ENCODE data around the gene SPANXB1.
"Not testable (repeated sequence)": the region's sequence is repeated elsewhere in the genome, so short reads cannot be mapped to it uniquely, and the experiment has no call there.

Gene SPANXB1

GRCh38 chrX:140980271-140980670, 22.1 kb upstream of the SPANXB1 start:
- Histone ChIP-seq H2BK15ac (ENCODE audit: low read length) (no peak overlapping the region), H3K36me3 (replicated peaks in 1 of 2; ENCODE audit: control insufficient read depth in 2 of 2, insufficient read depth in 2 of 2, low read length in 2 of 2) (no peaks in the 10 kb centered on the region), H2AFZ (ENCODE audit: low read length) (no peak overlapping the region), H3K27me3 (ENCODE audit: control insufficient read depth in 3 of 3, insufficient read depth in 3 of 3, low read depth in 1 of 3, low read length in 3 of 3) (no peaks in the 10 kb centered on the region), H3K4me1 (ENCODE audit: control insufficient read depth in 2 of 2, insufficient read depth in 1 of 2, low read depth in 1 of 2, low read length in 2 of 2) (no peaks in the 10 kb centered on the region), H2AK5ac (ENCODE audit: low read depth, low read length) (no peak overlapping the region), H3K27ac (replicated peaks; ENCODE audit: low read length) (no peak overlapping the region), H3K79me1 (ENCODE audit: low read depth, low read length) (no peaks in the 10 kb centered on the region), H4K91ac (ENCODE audit: low read depth, low read length, poor library complexity) (no peak overlapping the region), H3K14ac (ENCODE audit: low read length) (no peak overlapping the region), H3K4me3 (ENCODE audit: low read length in 2 of 2) (no peak overlapping the region), H4K8ac (ENCODE audit: low read depth, low read length) (no peak overlapping the region), H2BK5ac (ENCODE audit: low read length) (no peak overlapping the region), H3K4me2 (ENCODE audit: insufficient read depth, low read length, poor library complexity, severe bottlenecking) (no peak overlapping the region), H2BK120ac (ENCODE audit: low read depth, low read length) (no peak overlapping the region), H2BK12ac (ENCODE audit: low read length) (no peak overlapping the region), H3K9me3 (replicated peaks in 1 of 2; ENCODE audit: control insufficient read depth in 2 of 2, insufficient read depth in 1 of 2, low read depth in 1 of 2, low read length in 2 of 2) (no peaks in the 10 kb centered on the region), H3K23ac (ENCODE audit: low read depth, low read length, poor library complexity) (no peak overlapping the region), H3K9ac (ENCODE audit: low read depth, low read length, poor library complexity) (no peak overlapping the region), H3K4ac (ENCODE audit: low read length) (no peak overlapping the region), H3K18ac (ENCODE audit: low read length) (no peak overlapping the region)
- no peak for DNase-seq (ENCODE audit: low spot score)
- no CpG with 5 or more reads among the region's 3 CpGs for WGBS, 2 donors (ENCODE audit: extremely low coverage in 2 of 2, insufficient read length in 2 of 2, insufficient replicate concordance in 1 of 2)

- no peak overlapping the region for H3K4me2 ChIP-seq (ENCODE audit: insufficient read depth, low read length, poor library complexity, severe bottlenecking)
- H3K23ac ChIP-seq (ENCODE audit: low read depth, low read length, poor library complexity), result no peak overlapping the region
- H3K79me1 ChIP-seq (ENCODE audit: low read depth, low read length), result no peaks in the 10 kb centered on the region
- H3K18ac ChIP-seq (ENCODE audit: low read length), result no peak overlapping the region
- no peak overlapping the region for H3K4me3 ChIP-seq (ENCODE audit: low read length in 2 of 2)
- H2AK5ac ChIP-seq (ENCODE audit: low read depth, low read length), result no peak overlapping the region
- H2BK15ac ChIP-seq (ENCODE audit: low read length), result no peak overlapping the region
- H3K36me3 ChIP-seq (replicated peaks in 1 of 2; ENCODE audit: control insufficient read depth in 2 of 2, insufficient read depth in 2 of 2, low read length in 2 of 2), result no peaks in the 10 kb centered on the region
- H3K9ac ChIP-seq (ENCODE audit: low read depth, low read length, poor library complexity), result no peak overlapping the region
- no peak overlapping the region for H2BK120ac ChIP-seq (ENCODE audit: low read depth, low read length)
- no peaks in the 10 kb centered on the region for H3K9me3 ChIP-seq (replicated peaks in 1 of 2; ENCODE audit: control insufficient read depth in 2 of 2, insufficient read depth in 1 of 2, low read depth in 1 of 2, low read length in 2 of 2)
- H4K8ac ChIP-seq (ENCODE audit: low read depth, low read length), result no peak overlapping the region
- no peak overlapping the region for H4K91ac ChIP-seq (ENCODE audit: low read depth, low read length, poor library complexity)
- DNase-seq (ENCODE audit: low spot score), result no peak
- no peak overlapping the region for H3K14ac ChIP-seq (ENCODE audit: low read length)
- H2BK5ac ChIP-seq (ENCODE audit: low read length), result no peak overlapping the region
- no peaks in the 10 kb centered on the region for H3K4me1 ChIP-seq (ENCODE audit: control insufficient read depth in 2 of 2, insufficient read depth in 1 of 2, low read depth in 1 of 2, low read length in 2 of 2)
- no peaks in the 10 kb centered on the region for H3K27me3 ChIP-seq (ENCODE audit: control insufficient read depth in 3 of 3, insufficient read depth in 3 of 3, low read depth in 1 of 3, low read length in 3 of 3)
- no peak overlapping the region for H2BK12ac ChIP-seq (ENCODE audit: low read length)
- no peak overlapping the region for H3K4ac ChIP-seq (ENCODE audit: low read length)
- no peak overlapping the region for H3K27ac ChIP-seq (replicated peaks; ENCODE audit: low read length)
- no peak overlapping the region for H2AFZ ChIP-seq (ENCODE audit: low read length)
- no CpG with 5 or more reads among the region's 1 CpG for WGBS, 2 donors (ENCODE audit: extremely low coverage in 2 of 2, insufficient read length in 2 of 2, insufficient replicate concordance in 1 of 2)
These were observed 18.7 kb upstream of the SPANXB1 start for GRCh38 chrX:140983730-140984129.

DNA sequence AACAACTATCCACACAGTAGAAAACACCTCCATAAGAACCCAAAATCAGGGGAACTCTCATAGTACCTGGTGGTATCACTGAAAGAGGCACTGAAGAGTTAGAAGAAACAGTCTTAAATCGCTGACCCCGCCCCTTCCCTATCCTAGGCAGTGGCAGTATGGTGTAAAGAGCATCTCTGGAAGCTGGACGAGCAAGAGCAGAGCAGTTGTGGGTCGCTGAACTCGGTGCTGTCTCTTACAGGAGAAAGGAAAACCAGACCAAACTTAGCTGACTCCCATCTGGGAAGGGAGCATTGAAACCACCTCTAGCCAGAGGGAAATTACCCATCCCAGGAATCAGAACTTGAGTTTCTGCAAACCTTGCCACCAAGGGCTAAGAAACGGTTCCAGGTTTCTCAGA, 2.8 kb downstream of the SPANXB1 start:
- DNase-seq (ENCODE audit: low spot score); H3K14ac ChIP-seq (ENCODE audit: low read length); H3K4ac ChIP-seq (ENCODE audit: low read length); H3K36me3 ChIP-seq (replicated peaks in 1 of 2; ENCODE audit: control insufficient read depth in 2 of 2, insufficient read depth in 2 of 2, low read length in 2 of 2); H3K4me2 ChIP-seq (ENCODE audit: insufficient read depth, low read length, poor library complexity, severe bottlenecking); H3K9ac ChIP-seq (ENCODE audit: low read depth, low read length, poor library complexity); H2BK120ac ChIP-seq (ENCODE audit: low read depth, low read length); H3K9me3 ChIP-seq (replicated peaks in 1 of 2; ENCODE audit: control insufficient read depth in 2 of 2, insufficient read depth in 1 of 2, low read depth in 1 of 2, low read length in 2 of 2); H2BK12ac ChIP-seq (ENCODE audit: low read length); H3K4me1 ChIP-seq (ENCODE audit: control insufficient read depth in 2 of 2, insufficient read depth in 1 of 2, low read depth in 1 of 2, low read length in 2 of 2); H4K8ac ChIP-seq (ENCODE audit: low read depth, low read length); H2BK15ac ChIP-seq (ENCODE audit: low read length); H3K27me3 ChIP-seq (ENCODE audit: control insufficient read depth in 3 of 3, insufficient read depth in 3 of 3, low read depth in 1 of 3, low read length in 3 of 3); H4K91ac ChIP-seq (ENCODE audit: low read depth, low read length, poor library complexity); H3K4me3 ChIP-seq (ENCODE audit: low read length in 2 of 2); H3K23ac ChIP-seq (ENCODE audit: low read depth, low read length, poor library complexity); H3K27ac ChIP-seq (replicated peaks; ENCODE audit: low read length); H2BK5ac ChIP-seq (ENCODE audit: low read length); H3K18ac ChIP-seq (ENCODE audit: low read length); H2AK5ac ChIP-seq (ENCODE audit: low read depth, low read length); H3K79me1 ChIP-seq (ENCODE audit: low read depth, low read length); H2AFZ ChIP-seq (ENCODE audit: low read length): not testable (repeated sequence)
- no CpG with 5 or more reads among the region's 6 CpGs for WGBS, 2 donors (ENCODE audit: extremely low coverage in 2 of 2, insufficient read length in 2 of 2, insufficient replicate concordance in 1 of 2)

DNA sequence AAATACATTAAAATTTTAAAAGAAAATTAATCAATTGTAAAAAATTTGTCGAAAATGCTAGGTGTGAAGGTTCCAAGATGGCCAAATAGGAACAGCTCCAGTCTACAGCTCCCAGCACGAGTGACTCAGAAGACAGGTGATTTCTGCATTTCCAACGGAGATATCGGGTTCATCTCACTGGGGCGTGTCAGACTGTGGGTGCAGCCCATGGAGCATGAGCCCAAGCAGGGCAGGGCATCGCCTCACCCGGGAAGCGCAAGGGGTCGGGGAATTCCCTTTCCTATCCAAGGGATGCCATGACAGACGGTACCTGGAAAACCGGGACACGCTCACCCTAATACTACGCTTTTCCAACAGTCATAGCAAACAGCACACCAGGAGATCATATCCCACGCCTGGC, 41.9 kb downstream of the SPANXB1 start:
- WGBS, 2 donors (ENCODE audit: extremely low coverage in 2 of 2, insufficient read length in 2 of 2, insufficient replicate concordance in 1 of 2), result no CpG with 5 or more reads among the region's 14 CpGs
- not testable (repeated sequence) for H3K9me3 ChIP-seq (replicated peaks in 1 of 2; ENCODE audit: control insufficient read depth in 2 of 2, insufficient read depth in 1 of 2, low read depth in 1 of 2, low read length in 2 of 2); H3K27me3 ChIP-seq (ENCODE audit: control insufficient read depth in 3 of 3, insufficient read depth in 3 of 3, low read depth in 1 of 3, low read length in 3 of 3); H4K91ac ChIP-seq (ENCODE audit: low read depth, low read length, poor library complexity); H3K27ac ChIP-seq (replicated peaks; ENCODE audit: low read length); H3K4me3 ChIP-seq (ENCODE audit: low read length in 2 of 2); H2BK120ac ChIP-seq (ENCODE audit: low read depth, low read length); H3K14ac ChIP-seq (ENCODE audit: low read length); H3K4me2 ChIP-seq (ENCODE audit: insufficient read depth, low read length, poor library complexity, severe bottlenecking); H3K23ac ChIP-seq (ENCODE audit: low read depth, low read length, poor library complexity); H3K9ac ChIP-seq (ENCODE audit: low read depth, low read length, poor library complexity); H2AK5ac ChIP-seq (ENCODE audit: low read depth, low read length); DNase-seq (ENCODE audit: low spot score); H2AFZ ChIP-seq (ENCODE audit: low read length); H2BK15ac ChIP-seq (ENCODE audit: low read length); H4K8ac ChIP-seq (ENCODE audit: low read depth, low read length); H3K4me1 ChIP-seq (ENCODE audit: control insufficient read depth in 2 of 2, insufficient read depth in 1 of 2, low read depth in 1 of 2, low read length in 2 of 2); H2BK5ac ChIP-seq (ENCODE audit: low read length); H3K36me3 ChIP-seq (replicated peaks in 1 of 2; ENCODE audit: control insufficient read depth in 2 of 2, insufficient read depth in 2 of 2, low read length in 2 of 2); H3K79me1 ChIP-seq (ENCODE audit: low read depth, low read length); H2BK12ac ChIP-seq (ENCODE audit: low read length); H3K4ac ChIP-seq (ENCODE audit: low read length); H3K18ac ChIP-seq (ENCODE audit: low read length)

All from neuronal stem cell (in vitro differentiated cells).